Eye (tissue), 1 donor: ENCODE measurements around the gene GPN3.
A peak's percentile ranks its signal among the peaks of the same experiment; 100 is the strongest.
"Not testable (repeated sequence)": the region's sequence is repeated elsewhere in the genome, so short reads cannot be mapped to it uniquely, and the experiment has no call there.

Source experiments
- DNase-seq: peaks from one replicate; pipeline ENCODE4 v3.0.0-alpha.2; 2015

GPN3 gene

GRCh38 chr12:110468214-110469048 lies at the start of gene GPN3, which contains the start of gene FAM216A:
GPN3 (minus strand) TSS chr12:110468257; CDS start chr12:110468203, 54 bp downstream.
FAM216A (plus strand) TSS chr12:110468845; CDS start chr12:110468876, 31 bp downstream.
- peak; percentile 100 for DNase-seq

- DNase-seq: no peak
Observed at GRCh38 chr12:110516995-110517394, 48.9 kb upstream of the GPN3 start.

GRCh38 chr12:110514363-110514762 lies 46.3 kb upstream of the GPN3 start:
- DNase-seq: no peak

- DNase-seq: no peak
Observed at GRCh38 chr12:110513842-110514241, 45.8 kb upstream of the GPN3 start.

- DNase-seq: no peak
Observed at GRCh38 chr12:110508071-110508586, 40.1 kb upstream of the GPN3 start.

- no peak for DNase-seq
Observed at GRCh38 chr12:110505332-110505731, 37.3 kb upstream of the GPN3 start.

GRCh38 chr12:110503432-110503831 lies 35.4 kb upstream of the GPN3 start:
- no peak for DNase-seq

GRCh38 chr12:110501752-110502738 lies 34.0 kb upstream of the GPN3 start, which contains the start of the genes RAD9B and VPS29:
RAD9B (plus strand) TSS chr12:110502331; CDS start chr12:110502338, 7 bp downstream.
VPS29 (minus strand) TSS chr12:110502111; CDS start chr12:110502051, 60 bp downstream.
- DNase-seq: peak; percentile 99

GRCh38 chr12:110501399-110501751 lies 33.3 kb upstream of the GPN3 start:
- DNase-seq: no peak

GRCh38 chr12:110498984-110499706 lies 31.1 kb upstream of the GPN3 start:
- no peak for DNase-seq

GRCh38 chr12:110475426-110475825 lies 7.4 kb upstream of the GPN3 start:
- DNase-seq: no peak

GRCh38 chr12:110467847-110468213 lies 227 bp downstream of the GPN3 start:
- no peak for DNase-seq

GRCh38 chr12:110466791-110467190 lies 1.3 kb downstream of the GPN3 start:
- DNase-seq: no peak

GRCh38 chr12:110465765-110466164 lies 2.3 kb downstream of the GPN3 start:
- not testable (repeated sequence) for DNase-seq

- DNase-seq: no peak
Observed at GRCh38 chr12:110465024-110465423, 3.0 kb downstream of the GPN3 start.

- not testable (repeated sequence) for DNase-seq
Observed at GRCh38 chr12:110461189-110461588, 6.9 kb downstream of the GPN3 start.

- DNase-seq: no peak
Observed at GRCh38 chr12:110458756-110459155, 9.3 kb downstream of the GPN3 start.

- DNase-seq: no peak
Observed at GRCh38 chr12:110453569-110454296, 14.3 kb downstream of the GPN3 start.

- DNase-seq: no peak
Observed at GRCh38 chr12:110451263-110451662, 16.8 kb downstream of the GPN3 start.

- DNase-seq: peak; percentile 98
Observed at GRCh38 chr12:110449799-110450497, 18.1 kb downstream of the GPN3 start, which contains the start of gene ARPC3. ARPC3 (minus strand) TSS chr12:110450337; CDS start chr12:110450260, 77 bp downstream.

- DNase-seq: no peak
Observed at GRCh38 chr12:110444455-110444854, 23.6 kb downstream of the GPN3 start.
